HG02938 (cell line): Measurements from ENCODE around the gene SYT6.

ENCODE experiments used
- ATAC-seq: cut with Tn5 transposase; IDR thresholded peaks from one replicate; pipeline ENCODE4 v1.9.1; 2021; ENCODE audit warnings: mild to moderate bottlenecking, moderate library complexity; ENCODE audit not compliant: unreplicated experiment

Gene SYT6, protein sequence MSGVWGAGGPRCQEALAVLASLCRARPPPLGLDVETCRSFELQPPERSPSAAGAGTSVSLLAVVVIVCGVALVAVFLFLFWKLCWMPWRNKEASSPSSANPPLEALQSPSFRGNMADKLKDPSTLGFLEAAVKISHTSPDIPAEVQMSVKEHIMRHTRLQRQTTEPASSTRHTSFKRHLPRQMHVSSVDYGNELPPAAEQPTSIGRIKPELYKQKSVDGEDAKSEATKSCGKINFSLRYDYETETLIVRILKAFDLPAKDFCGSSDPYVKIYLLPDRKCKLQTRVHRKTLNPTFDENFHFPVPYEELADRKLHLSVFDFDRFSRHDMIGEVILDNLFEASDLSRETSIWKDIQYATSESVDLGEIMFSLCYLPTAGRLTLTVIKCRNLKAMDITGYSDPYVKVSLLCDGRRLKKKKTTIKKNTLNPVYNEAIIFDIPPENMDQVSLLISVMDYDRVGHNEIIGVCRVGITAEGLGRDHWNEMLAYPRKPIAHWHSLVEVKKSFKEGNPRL

DNA sequence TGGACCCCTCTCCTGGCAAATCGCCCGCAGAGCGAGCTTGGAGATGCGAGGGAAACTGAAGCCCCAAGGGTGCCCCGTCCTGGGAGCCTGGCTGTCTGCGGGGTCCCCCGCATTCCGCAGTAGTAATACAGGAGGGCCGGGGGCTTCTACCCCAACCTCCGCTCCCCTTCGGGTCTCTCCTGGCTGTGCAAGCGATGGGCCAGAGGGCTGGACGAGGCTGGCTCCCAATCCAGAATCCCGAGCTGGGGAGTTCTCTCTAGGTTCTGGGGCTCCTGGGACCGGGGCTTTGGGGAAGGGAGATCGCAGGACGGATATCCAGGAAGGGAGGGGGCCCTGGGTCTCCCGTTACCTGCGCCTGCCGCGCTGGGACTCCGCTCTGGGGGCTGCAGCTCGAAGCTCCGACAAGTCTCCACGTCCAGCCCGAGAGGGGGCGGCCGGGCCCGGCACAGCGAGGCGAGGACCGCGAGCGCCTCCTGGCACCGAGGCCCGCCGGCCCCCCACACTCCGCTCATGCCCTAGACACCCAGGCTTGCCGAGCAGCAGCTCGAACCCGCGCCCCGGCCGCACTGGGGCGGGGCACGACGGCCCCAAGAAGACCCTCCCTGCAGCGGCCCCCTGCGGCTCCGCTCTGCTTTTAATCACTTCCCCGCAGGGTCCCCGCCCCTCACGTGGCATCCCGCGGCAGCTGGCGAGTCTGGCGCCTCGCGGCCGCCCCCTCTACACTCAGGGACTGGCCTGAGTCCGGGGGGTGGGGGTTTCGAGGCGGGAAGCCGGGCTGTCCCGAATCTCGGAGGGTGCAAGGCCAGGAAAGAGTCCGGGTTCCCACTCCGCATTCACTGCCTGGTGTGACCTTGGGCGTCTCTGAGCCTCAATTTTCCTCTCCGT is at the start of gene SYT6:
SYT6 (minus strand) TSS at position 609 of the 885 bp plus-strand sequence; CDS start at position 512, 97 bp downstream.
- no peak for ATAC-seq

DNA sequence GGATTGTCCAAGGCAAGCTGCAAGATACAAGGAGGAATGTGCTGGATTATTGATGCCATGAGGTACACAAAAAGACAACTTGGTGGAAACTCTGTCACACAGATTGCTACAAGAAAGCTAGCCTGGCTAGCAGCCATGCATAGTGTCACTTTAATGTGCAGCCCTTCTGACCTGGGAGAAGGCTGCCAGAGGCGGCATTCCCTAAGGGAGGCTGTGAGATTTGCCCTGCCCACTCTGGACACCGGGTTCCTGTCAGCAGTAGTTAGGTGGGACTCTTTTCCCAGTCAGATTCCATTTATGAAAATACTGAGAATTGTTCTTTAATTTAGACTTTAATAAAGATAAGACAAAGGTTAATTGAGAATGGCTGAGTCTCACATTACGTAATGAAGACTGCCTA is 47.8 kb upstream of the SYT6 start:
- ATAC-seq = no peak

- no peak for ATAC-seq
These were observed 45.4 kb upstream of the SYT6 start for GRCh38 chr1:114199017-114199594.

DNA sequence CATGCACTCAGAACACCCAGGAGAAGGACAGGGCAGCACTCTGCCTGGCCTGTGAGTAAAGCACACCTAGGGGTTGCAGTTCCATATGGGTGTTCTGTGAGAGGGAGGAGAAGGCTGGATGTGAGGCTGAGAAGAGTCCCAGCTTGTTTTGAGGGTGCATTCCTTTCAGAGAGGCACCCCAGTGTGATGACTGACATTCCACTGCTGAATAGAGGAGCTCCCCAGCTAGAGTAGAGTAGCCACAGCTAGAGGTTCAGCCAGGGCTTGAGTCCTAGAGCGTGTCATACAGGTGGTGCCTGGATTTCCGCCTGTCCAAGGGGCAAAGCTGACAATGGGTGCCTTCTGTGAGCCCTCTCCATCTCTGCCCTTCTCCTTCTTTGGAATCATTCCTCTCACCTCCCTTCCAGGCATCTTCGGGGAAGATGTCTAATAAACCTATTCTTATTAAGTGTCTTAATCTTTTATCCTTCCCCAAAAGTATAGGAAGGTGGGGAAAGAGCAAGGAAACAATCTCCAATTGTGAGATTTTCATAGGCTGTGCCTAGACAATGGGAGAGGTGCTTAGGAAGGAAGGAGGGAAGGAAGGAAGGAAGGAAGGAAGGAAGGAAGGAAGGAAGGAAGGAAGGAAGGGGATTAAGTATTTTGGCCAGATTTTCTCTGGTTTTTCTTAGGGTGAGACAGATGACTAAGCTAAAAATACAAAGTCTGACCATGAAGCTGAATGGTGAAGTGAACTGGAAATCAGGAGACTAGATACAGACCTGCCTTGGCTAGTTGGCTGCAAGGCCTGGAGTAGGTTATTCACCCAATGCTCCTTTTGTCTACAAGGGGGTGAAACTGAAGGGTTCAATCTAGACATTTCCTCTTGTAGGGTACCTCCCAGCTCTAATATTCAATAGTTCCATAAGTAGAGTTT is 43.6 kb upstream of the SYT6 start:
- ATAC-seq = no peak

- ATAC-seq = no peak
These were observed 42.1 kb upstream of the SYT6 start for GRCh38 chr1:114195819-114196218.

DNA sequence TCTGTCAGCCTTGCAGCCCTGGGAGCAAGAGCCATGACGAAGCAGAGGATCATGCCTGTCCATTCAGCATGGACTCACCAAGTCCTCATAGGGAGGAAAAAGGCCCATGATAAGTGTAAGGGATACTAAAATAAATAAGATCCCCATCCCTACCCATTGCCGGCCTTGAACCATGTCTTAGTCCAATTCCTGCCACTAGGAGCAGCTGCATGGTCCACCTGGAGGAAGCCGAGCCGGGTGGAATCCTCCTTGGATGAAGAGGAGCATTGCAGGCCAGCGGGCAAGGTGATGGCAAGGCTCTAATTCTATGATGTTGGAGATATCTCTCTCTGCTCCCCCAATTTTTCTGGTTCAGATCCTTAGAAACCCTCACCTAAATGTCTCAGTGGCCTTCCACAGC is 38.7 kb upstream of the SYT6 start:
- no peak for ATAC-seq

- ATAC-seq = no peak
These were observed 35.7 kb upstream of the SYT6 start for GRCh38 chr1:114189398-114189797.

DNA sequence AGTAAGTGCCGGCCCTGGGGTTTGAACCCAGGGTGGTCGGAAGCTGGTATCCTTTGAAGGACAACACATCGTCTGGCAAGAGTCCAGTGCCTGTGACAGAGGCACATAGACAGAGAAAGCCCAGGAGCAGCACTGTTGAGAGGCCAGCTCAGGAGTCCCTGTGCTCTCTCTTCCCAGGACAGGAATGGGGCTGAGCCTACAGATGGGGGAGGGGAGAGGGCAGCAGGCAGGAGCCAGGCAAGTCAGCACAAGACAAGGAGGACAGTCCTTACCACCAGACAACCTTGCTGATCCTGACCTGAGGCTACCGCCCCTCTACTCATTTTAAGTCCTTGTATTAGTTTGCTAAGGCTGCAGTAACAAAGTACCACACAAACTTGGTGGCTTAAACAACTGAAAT is 27.7 kb upstream of the SYT6 start:
- no peak for ATAC-seq

DNA sequence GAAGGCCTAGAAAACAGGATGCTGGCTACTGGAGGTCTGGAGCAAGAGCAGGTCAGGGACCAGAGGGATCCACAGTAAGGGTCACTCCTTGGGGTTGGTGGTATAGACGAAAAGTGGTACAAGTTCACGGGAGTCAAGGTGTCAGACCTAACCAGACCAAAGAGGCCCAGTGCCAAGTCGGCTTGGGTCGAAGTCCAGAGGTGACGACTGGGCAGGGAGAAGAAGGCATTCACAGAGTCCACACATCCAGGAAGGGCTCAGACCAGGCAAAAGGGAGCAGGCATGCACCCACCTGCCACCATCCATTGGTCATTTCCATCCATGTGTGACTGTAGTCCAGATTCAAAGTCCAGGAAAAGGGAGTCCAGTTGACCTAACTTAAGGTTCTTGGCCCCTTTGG is 27.1 kb upstream of the SYT6 start:
- ATAC-seq = no peak

DNA sequence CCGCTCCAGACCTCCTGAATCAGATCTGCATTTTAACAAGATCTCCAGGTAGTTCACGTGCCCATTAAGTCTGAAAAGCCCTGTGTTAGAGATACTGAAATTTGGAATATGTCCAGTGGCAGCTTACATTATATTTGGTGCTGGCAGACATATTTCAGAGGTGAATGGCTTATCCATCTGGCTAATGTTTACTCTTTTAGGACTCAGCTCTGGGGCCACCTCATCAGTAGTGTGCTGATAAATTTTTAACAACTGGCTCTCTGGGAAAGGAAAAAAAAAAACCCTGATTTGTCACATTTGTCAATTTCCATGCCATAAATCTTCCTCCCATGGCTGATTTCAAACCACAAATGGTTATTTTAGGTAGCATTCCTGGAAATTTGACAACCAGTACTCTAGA is 25.3 kb upstream of the SYT6 start:
- ATAC-seq = no peak

- no peak for ATAC-seq
These were observed 23.6 kb upstream of the SYT6 start for GRCh38 chr1:114177282-114177681.

DNA sequence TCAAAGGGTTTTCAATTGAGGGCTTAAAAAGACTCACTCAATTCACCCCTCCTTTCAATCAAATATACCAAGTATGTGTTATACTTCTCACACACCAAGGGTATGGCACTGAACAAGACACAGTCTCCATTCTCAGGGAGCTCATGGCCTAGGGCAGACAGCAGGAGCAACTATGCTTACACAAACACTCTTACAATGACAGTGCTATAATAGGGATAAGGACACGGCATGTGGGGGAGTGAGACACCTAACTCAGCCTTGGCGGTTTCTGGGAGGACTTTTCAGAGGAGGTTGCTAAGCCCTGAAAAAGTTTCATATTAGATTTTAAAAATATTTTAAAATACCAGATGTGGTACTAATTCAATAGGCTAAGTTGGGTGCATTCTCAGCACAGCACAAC is 22.7 kb upstream of the SYT6 start:
- ATAC-seq = no peak

GRCh38 chr1:114173680-114174079 is 20.0 kb upstream of the SYT6 start:
- ATAC-seq = no peak

DNA sequence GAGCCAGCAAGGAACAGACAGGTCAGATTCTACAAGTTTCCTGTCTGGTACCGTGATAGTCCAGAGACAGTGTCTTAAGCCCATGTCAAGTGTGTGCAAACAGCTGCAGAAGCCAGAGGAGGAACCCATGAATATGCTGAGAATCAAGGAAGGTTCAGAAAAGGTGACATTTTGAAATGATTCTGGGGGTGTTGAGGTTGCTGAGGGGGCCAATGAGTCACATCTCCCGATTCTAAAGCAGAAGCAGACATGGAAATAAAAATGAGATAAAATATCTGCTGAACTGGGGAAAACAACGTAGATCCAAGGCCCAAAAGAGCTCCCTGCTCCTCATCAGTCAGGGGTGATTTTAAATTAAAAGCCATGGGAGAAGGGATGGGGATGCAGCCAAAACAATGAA is 15.8 kb upstream of the SYT6 start:
- no peak for ATAC-seq

- no peak for ATAC-seq
These were observed 13.6 kb upstream of the SYT6 start for GRCh38 chr1:114167226-114167625.

- ATAC-seq = no peak
These were observed 11.3 kb upstream of the SYT6 start for GRCh38 chr1:114164840-114165543.

- ATAC-seq = no peak
These were observed 6.3 kb upstream of the SYT6 start for GRCh38 chr1:114159941-114160340.

DNA sequence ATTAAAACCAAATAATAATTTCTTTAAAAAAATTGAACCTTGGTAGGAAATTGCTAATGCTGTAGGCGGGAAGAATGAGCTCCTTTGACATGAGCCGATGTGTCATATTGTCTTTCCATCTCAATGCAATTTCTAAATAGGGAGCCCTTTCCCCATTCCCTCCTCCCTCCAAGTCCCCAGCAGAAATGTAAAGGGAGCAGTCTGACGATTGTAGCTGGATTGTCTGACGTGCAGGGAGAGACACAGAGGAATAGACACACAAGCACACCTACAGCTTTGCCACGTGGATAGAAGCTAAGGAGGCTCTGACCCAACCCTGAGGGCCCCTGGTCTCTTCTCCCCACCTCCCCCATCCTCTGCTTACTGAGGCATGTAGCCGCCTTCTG is 3.6 kb upstream of the SYT6 start:
- no peak for ATAC-seq

GRCh38 chr1:114156538-114157274 is 3.0 kb upstream of the SYT6 start:
- ATAC-seq = no peak
